Epithelial cell of umbilical artery (primary cell): ENCODE results near the gene SHISA7. TPM values are rescaled to one million over a fixed set of nuclear protein-coding genes. Genes with fewer than 3 reads are reported as not detected.

Experiments
- total RNA-seq: library from RNA; depleted of rRNA; stranded (reverse); fragments of >200 nt; gene quantifications from 2 replicates; pipeline ENCODE4 v1.2.3, GENCODE V29; 2014

SHISA7 gene
- not detected in 2 replicates for total RNA-seq

DNA sequence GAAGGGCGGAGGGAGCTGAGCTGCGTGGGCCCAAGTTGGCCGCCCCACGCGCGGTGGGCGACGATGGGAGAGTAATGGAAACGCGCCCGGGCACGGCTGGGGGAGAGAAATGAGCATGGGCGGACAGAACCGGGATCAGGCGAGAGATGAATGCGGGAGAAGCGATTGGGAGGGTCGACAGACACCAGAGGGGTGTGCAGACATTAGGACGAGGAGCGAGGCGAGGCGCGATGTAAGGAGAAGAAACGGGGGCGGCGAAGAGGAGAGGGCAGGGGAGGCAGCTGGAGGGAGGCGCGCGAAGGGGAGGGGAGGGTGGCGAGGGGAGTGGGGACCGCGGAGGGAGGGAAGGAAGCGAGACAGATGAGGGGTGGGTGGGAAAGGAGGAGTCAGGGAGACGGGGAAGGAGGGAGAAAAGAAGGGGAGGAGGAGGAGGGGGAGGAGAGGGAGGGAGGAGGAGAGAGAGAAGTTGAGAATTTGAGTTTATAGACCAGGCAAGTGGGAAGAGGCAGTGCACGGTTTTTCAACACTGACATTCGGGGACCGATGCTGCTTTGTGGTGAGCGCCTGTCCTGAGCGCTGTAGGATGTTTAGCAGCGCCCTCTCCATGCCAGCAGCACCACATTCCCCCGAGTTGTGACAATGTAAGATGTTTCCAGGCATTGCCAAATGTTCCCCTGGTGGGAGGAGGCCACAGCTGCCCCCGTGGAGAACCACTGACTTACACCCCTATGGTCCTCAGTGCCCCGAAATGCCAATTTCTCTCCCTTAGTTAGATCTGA is at the start of gene SHISA7:
Gene SHISA7 (minus strand): TSS at position 256 of the 779 bp plus-strand sequence. CDS start 437 bp downstream, outside the sequence.

DNA sequence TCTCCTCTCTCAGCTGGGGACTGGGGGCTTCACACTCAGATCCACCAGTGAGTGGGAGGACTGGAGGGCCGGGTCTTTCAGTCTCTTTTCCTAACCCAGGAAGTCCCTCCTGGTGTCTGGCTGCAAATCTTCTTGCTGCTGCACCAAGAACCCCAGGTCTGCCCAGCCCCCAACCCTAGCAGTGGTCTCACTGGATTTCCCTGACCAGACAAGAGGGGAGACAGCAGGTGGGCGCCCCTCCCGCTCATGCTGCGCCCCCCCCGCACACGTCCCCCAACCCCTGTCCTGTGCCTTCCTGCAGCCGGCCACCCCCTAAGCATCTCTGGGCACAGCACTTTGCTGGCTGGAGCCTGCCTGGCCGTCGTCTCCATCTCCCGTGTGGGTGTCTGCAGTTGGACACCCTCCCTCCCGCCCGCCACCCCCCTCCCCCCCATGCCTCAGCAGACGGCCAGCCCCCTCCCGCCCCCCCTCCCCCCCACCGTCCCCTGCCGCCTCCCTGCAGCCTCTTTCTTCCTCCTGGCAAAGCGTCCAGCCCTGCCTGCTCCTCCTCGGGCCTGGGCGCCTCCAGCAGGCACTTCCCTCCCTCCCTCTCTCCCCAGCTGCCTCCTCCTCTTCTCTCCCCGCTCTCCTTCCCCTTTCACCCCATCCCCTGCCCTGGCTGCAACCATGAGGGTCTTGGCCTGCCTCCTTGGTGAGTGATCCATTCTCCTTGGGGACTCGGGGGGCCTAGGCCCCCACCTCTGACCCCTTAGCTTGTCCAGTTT is 45.0 kb upstream of the SHISA7 start, which contains the start of gene SSC5D:
Gene SSC5D (plus strand): TSS at position 513 of the 764 bp plus-strand sequence. CDS start 154 bp downstream, at position 667.

DNA sequence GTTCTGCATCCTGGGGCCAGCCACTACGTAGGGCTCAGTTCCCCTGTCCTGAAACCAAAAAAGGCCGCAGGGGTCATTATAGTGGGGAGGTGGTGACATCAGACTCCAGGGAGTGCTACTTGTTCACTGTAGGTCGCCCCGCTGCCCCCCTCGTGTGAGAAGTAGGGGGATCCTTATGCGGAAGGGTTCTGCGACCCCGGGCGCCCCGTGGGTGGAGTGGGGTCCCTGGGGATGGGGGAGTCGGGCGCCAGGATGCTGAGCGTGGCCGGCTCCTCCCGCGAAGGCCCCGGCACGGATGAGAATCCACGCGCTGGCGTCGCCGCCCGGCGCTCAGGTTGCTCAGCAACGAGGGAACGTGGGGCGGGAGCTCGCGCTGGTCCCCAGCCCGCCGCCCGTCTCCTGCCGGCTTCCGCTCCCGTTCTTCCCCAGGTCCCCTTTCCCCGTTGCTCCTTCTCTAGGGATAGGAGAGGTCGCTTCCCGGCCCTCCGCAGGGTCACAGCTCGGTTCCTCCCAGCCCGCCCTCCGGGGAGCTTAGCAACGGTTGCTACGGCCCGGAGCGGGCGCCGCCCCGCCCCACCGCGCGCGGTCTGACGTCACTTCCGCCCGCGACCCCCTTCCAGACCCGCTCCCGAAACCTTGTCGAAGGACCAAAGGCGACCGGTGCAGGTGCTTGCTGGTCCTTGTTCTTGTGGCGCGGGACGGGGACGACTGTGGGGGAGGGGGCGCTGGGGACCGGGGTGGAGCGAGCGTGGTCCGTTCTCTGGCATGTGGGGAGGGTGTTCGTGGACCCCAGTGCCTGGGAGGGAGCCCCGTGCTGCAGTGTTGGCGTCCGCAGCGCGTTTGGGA is 41.7 kb upstream of the SHISA7 start, which contains the start of gene NAT14:
Gene NAT14 (plus strand): TSS at position 596 of the 846 bp plus-strand sequence. CDS start 521 bp downstream, outside the sequence.

DNA sequence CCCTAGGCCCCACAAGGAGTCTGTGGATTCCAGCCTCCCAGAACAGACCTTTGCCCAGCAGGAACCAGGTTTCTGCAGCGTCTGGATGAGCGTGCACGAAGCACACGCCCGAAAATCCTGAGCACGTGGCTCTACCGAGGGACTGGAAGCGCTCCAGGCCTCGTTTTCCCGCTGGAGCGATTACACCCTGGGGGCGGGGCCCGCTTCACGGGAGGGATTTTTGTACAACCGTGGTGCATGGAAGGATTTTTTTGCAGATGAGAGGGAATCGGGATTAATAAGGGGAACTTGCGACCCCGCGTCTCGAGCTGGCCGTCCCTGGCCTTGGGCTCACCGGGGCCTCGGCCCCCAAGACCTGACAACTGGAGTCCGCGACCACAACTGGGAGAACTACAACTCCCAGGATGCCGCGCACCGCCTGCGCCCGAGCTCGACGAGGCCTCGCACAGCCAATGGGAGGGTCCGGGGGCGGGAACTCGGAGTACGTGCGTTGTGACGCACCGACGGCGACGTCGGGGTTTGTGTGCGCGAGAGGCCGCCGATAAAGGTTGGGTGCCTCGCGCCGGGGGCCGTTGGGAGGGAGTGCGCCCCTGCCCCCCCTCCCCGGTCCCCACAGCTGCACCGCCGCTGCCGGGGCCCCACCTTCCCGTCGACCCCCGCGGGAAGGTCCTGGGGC is 33.1 kb upstream of the SHISA7 start, which contains the start of gene ZNF628:
Gene ZNF628 (plus strand): TSS at position 518 of the 676 bp plus-strand sequence. CDS start 3,294 bp downstream, outside the sequence.

DNA sequence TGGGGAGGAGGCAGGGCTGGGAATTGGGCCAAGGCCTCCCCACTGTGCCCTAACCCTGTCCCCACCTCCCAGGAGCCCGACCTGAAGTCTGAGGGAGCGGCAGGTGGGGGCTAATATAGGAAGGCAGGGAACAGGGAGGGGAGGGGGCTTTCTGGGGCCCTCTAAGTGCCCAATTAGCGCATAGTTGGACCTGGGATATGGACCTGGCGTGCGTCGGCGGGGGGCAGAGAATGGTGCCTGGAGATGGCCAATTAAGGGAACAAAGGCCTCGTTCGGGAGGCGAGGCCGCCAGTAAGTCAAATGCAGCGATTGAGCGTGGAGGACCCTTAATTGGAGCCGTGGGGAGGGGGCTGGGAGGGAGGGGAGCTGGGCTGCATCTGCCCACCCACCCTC is 21.6 kb upstream of the SHISA7 start, which contains the start of gene C19orf85:
Gene C19orf85 (minus strand): TSS at position 90 of the 393 bp plus-strand sequence. CDS start 197 bp downstream, outside the sequence.

DNA sequence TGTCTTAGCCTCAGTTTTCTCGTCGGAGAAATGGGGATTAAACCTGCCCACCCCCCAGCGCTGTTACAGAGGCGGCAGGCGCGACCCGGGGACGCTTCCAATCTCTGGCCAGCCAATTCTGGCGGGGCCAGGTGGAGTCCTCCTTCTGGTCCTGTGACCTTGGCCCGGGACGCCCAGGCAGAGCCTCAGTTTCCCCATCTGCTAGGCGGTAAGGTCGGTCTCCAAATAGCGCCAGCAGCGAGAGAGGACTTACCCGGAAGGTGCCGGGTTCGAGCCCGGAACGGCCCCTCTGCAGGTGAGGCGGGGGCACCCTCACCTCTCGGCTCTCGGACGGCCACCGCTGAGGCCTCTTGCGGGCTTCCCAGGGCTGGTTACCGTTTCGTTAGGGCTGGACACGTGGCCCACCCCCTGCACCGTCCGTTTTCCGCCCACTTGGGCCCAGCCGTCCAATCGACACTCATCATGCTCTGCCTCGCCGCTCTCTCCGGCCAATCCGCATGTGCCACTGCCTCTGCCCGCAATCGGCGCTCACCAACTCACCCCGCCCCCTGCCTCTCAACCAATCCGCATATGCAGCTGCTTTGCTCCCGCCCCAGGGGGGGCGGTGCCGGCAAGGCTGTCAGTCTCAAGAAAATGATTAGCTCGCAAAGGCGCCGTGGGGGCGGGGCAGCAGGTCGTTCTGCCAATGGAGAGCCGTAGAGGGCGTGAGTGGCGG is 18.3 kb upstream of the SHISA7 start, which contains the start of gene ISOC2:
Gene ISOC2 (minus strand): TSS at position 384 of the 715 bp plus-strand sequence. CDS start 5,156 bp downstream, outside the sequence.

DNA sequence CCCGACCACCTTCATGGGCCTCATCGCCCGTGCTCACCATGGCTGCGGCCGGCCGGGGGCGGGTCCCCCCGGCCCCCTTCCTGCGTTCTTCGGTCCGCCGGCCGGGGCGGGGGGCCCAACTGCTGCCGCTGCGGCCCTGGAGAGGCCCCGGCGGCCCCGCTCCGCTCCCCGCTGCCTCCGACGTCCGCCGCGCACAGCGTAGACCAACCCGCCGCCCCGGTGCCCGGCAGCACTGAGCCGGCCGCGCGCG is 35.6 kb downstream of the SHISA7 start, which contains the start of gene UBE2S:
Gene UBE2S (minus strand): TSS at position 239 of the 250 bp plus-strand sequence. CDS start 199 bp downstream, at position 40.

DNA sequence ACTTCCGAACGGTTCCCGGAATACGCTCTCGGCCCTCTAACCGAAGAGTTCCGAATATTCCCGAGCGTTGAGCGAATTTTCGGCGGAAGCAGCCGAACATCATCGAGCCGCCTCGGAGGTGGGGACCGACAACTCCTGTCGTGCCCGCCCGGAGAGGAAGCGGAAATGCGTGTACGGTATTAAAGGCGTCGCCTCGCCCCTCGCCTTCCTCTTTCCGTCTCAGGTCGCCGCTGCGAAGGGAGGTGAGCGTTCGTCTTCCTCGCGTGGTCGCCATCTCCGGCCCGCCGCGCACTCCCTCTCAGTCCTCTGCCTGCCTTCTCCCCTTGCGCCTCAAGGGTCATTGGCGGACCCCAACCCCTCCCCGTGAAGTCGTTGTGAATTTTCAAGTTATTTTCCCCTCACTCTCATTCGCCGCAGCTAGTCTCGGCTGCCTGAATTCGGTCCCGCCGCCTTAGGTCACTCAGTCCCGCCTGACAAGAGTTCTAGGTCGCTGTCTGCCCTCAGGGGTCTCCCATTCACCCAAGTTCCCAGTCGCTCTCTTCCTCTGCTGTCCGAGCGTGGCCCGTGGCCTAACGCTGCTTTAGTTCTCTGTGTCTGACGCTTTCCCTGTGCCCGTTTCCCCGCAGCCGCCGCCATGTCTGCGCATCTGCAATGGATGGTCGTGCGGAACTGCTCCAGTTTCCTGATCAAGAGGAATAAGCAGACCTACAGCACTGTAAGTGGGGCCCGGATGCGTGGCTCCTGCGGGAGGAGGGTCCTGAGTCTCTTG is 57.2 kb downstream of the SHISA7 start, which contains the start of gene RPL28:
Gene RPL28 (plus strand): TSS at position 209 of the 769 bp plus-strand sequence. CDS start 426 bp downstream, at position 635.

DNA sequence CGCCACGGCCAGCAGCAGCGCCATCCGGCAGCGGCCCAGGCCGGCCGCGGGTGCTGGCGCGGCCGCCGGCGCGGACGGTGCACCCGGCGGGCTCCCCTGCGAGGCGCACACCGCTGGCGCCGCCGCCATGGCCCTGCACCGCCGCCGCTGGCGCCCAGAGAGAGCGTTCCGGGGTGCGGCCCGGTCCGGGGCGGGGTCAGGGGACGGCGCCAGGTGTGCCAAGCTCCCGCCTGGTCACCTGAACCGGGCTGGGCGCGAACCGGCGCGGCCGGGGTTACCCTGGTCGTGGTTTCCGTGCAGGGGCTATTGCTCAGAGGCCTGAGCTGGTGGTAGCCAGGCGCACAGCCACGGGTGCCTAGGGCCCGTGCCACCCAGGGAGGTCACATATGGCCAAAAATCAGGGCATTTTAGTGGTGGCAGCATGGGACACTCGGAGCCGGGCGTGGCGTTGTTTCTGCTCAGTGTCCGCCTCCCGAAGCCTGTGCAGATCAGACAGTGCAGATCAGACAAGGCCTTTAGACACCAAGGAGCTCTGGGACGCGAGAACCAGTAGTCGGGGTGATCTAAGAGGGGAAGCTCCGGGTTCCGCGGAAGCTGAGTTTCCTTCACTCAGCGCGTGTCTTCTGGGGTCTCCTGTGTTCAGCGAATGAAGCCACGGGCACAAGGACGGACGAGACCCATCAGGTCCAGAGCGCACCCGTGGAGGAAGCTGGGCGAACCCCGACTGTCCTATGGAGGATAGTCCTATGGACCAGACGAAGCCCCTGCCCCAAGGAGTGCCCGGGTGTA is 58.8 kb downstream of the SHISA7 start, which contains the start of gene TMEM238:
Gene TMEM238 (minus strand): TSS at position 162 of the 789 bp plus-strand sequence. CDS start 33 bp downstream, at position 129.

Other genes starting within 250 kb of the SHISA7 start
- 0.32 and 3.5 TPM in 2 replicates for gene PTPRH, start 233.8 kb downstream of the SHISA7 start, total RNA-seq
- gene TMEM86B, start 214.5 kb downstream of the SHISA7 start, total RNA-seq = 0.32 and 0.91 TPM in 2 replicates
- gene PPP6R1, start 184.3 kb downstream of the SHISA7 start, total RNA-seq = 20.1 and 22.3 TPM in 2 replicates
- 29.6 and 38.0 TPM in 2 replicates for gene HSPBP1, start 163.2 kb downstream of the SHISA7 start, total RNA-seq
- 0.61 and 0.65 TPM in 2 replicates for gene BRSK1, start 159.3 kb downstream of the SHISA7 start, total RNA-seq
- not detected in 2 replicates for gene TMEM150B, start 118.0 kb downstream of the SHISA7 start, total RNA-seq
- gene KMT5C, start 103.4 kb downstream of the SHISA7 start, total RNA-seq = 3.9 and 4.7 TPM in 2 replicates
- under 0.01 TPM in 1 of 2 replicates, not detected in the other for gene COX6B2, start 88.6 kb downstream of the SHISA7 start, total RNA-seq
- gene GARIN5B, start 80.0 kb downstream of the SHISA7 start, total RNA-seq = not detected in 2 replicates
- 0.46 and 2.6 TPM in 2 replicates for gene IL11, start 72.8 kb downstream of the SHISA7 start, total RNA-seq
- gene TMEM190, start 66.5 kb downstream of the SHISA7 start, total RNA-seq = not detected in 2 replicates
- 0.65 TPM in 1 of 2 replicates, not detected in the other for gene TMEM238, start 59.0 kb downstream of the SHISA7 start, total RNA-seq
- 112 and 274 TPM in 2 replicates for gene RPL28, start 57.4 kb downstream of the SHISA7 start, total RNA-seq
- 168 and 599 TPM in 2 replicates for gene UBE2S, start 35.5 kb downstream of the SHISA7 start, total RNA-seq
- gene ISOC2, start 18.3 kb upstream of the SHISA7 start, total RNA-seq = 50.6 and 74.1 TPM in 2 replicates
- gene C19orf85, start 21.5 kb upstream of the SHISA7 start, total RNA-seq = not detected in 2 replicates
- gene ZNF628, start 33.3 kb upstream of the SHISA7 start, total RNA-seq = 0.30 and 2.6 TPM in 2 replicates
- gene NAT14, start 41.9 kb upstream of the SHISA7 start, total RNA-seq = 11.7 and 18.2 TPM in 2 replicates
- gene SSC5D, start 45.1 kb upstream of the SHISA7 start, total RNA-seq = 0.32 and 2.3 TPM in 2 replicates
- not detected in 2 replicates for gene SBK2, start 93.8 kb upstream of the SHISA7 start, total RNA-seq
- gene SBK3, start 102.2 kb upstream of the SHISA7 start, total RNA-seq = 0.32 TPM in 1 of 2 replicates, not detected in the other
- 3.2 TPM in 2 replicates for gene ZNF579, start 137.5 kb upstream of the SHISA7 start, total RNA-seq
- gene FIZ1, start 156.2 kb upstream of the SHISA7 start, total RNA-seq = 1.8 and 2.6 TPM in 2 replicates
- 7.8 and 10.3 TPM in 2 replicates for gene ZNF524, start 157.0 kb upstream of the SHISA7 start, total RNA-seq
- 0.61 and 0.65 TPM in 2 replicates for gene ZNF865, start 162.3 kb upstream of the SHISA7 start, total RNA-seq
- 3.6 and 3.8 TPM in 2 replicates for gene ZNF784, start 181.3 kb upstream of the SHISA7 start, total RNA-seq
- 1.9 and 2.7 TPM in 2 replicates for gene ZNF580, start 197.7 kb upstream of the SHISA7 start, total RNA-seq
- gene ZNF581, start 200.3 kb upstream of the SHISA7 start, total RNA-seq = 16.1 and 21.4 TPM in 2 replicates
- 7.6 and 7.8 TPM in 2 replicates for gene CCDC106, start 204.9 kb upstream of the SHISA7 start, total RNA-seq
- 87.7 and 143 TPM in 2 replicates for gene U2AF2, start 211.7 kb upstream of the SHISA7 start, total RNA-seq
- 19.2 and 50.8 TPM in 2 replicates for gene EPN1, start 231.9 kb upstream of the SHISA7 start, total RNA-seq